Spinal cord (tissue), 10 donors: ENCODE results near the gene HS6ST3. TPM values are rescaled to one million over a fixed set of nuclear protein-coding genes. Genes with fewer than 3 reads are reported as not detected.

Experiments used
- DNase-seq, 6 donors: peaks; one replicate each; pipeline versions ENCODE4 v3.0.0 to v3.0.0-alpha.2; 2013 to 2015; ENCODE audit warnings: low spot score in 6 of 6, low read depth in 4 of 6
- H3K27ac ChIP-seq: one replicate; pipeline ENCODE4 v1.5.1; 2013; ENCODE audit warnings: low read depth, low read length, control low read depth
- H3K27me3 ChIP-seq: one replicate; pipeline ENCODE4 v1.6.1; 2013; ENCODE audit warnings: low read length; ENCODE audit not compliant: control insufficient read depth, insufficient read depth
- H3K36me3 ChIP-seq: one replicate; pipeline ENCODE4 v1.6.1; 2013; ENCODE audit warnings: low read length; ENCODE audit not compliant: control insufficient read depth, insufficient read depth
- H3K4me1 ChIP-seq: one replicate; pipeline ENCODE4 v1.6.1; 2013; ENCODE audit warnings: low read length; ENCODE audit not compliant: control insufficient read depth, insufficient read depth
- H3K4me3 ChIP-seq: one replicate; pipeline ENCODE4 v1.5.1; 2013; ENCODE audit warnings: low read depth, low read length, control low read depth
- H3K9me3 ChIP-seq: one replicate; pipeline ENCODE4 v1.6.1; 2013; ENCODE audit warnings: low read length; ENCODE audit not compliant: control insufficient read depth, insufficient read depth
- WGBS: methylation state at CpG from one replicate; pipeline ENCODE4 v1.1.5; 2013; ENCODE audit warnings: missing lambda C conversion rate; ENCODE audit not compliant: insufficient coverage; 5-methylcytosine and 5-hydroxymethylcytosine counted together
- polyA plus RNA-seq, 2 donors: library from polyadenylated mRNA; unstranded; fragments of 120-200 nt; gene quantifications; one replicate each; pipeline ENCODE4 v1.2.1, GENCODE V29; 2013; ENCODE audit not compliant: insufficient read length in 2 of 2
- total RNA-seq, 2 donors: library from RNA; depleted of rRNA in 1 of 2; stranded (reverse); fragments of 120-200 nt in 1 of 2; fragments of >200 nt in 1 of 2; gene quantifications; one replicate each; pipeline versions ENCODE4 v1.2.3 to v1.2.4, GENCODE V29; 2013 to 2014
- donor health status: healthy.

Gene HS6ST3
- total and polyA plus RNA-seq, 4 donors = 7.7 to 36.2 (median 23.7) TPM

DNA sequence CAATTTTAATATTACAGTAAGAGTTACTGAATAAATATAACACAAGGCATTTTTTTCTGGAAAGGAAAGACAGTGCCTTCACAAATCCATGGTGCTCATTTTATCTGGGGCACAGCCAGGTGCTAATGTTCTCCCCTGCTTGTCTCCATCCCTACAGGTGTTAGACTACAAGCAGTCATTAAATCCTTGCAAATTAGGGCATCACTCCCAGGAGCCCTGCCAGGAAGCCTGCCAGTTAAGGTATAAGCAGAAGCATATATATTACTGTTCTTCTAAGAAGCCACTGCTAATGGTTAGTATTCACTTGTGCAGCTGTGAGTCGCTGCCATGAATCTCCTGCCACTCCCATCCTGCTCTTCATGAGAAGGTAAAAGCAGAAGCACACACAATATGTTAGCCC, 754.7 kb downstream of the HS6ST3 start:
- Histone ChIP-seq H3K27me3 (no peaks in the 10 kb centered on the region), H3K36me3 (no peaks in the 10 kb centered on the region), H3K9me3 (no peaks in the 10 kb centered on the region), H3K27ac (no peak overlapping the region), H3K4me1 (no peaks in the 10 kb centered on the region), H3K4me3 (no peak overlapping the region)
- 75% methylated on average over 1 of the region's 1 CpG for WGBS
- peak in 1 of 6 donors; percentile 61 for DNase-seq

DNA sequence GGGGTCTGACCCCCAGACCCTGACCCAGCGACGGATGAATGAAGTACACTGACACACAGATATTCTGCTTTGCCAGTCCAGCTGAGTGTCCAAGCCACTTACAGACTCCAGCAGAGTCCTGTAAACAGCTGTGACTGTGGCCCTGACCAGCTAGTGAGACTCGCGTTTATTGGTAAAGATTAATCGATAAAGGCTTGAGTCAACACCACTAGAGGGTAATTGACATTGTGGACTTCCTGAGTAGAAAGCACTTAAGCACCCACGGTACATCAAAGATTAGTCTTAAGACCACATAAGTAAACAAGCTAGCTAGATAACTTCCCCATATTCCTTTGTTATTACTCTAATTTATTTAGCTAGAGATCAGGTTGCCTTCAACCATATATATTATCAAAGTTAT, 758.4 kb downstream of the HS6ST3 start:
- Histone ChIP-seq H3K27ac (no peak overlapping the region), H3K36me3 (no peaks in the 10 kb centered on the region), H3K9me3 (no peaks in the 10 kb centered on the region), H3K27me3 (no peaks in the 10 kb centered on the region), H3K4me1 (peaks cover 3% of the 10 kb centered on the region), H3K4me3 (no peak overlapping the region)
- 97% methylated on average over 4 of the region's 6 CpGs for WGBS
- DNase-seq = no peak

DNA sequence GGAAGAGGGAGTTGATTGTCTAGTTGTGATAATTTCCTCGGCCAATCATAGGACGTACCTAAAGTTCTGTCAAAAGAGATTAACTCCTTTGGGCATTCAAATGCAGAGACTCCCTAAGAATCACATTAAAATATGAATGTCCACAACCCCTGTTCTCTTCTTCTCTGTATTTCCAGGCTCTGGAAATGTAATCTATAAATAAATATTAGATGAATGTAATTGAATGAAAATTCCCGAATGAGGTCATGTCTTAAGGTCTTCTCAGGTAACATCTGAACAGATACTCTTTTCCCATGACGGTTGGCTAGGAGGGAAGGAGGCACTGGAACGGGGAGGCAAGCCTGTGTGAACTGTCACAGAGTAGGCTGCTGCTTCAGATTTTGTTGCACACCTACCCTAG, 759.2 kb downstream of the HS6ST3 start:
- DNase-seq = no peak
- H3K4me3 ChIP-seq = no peak overlapping the region
- H3K9me3 ChIP-seq = no peaks in the 10 kb centered on the region
- no peak overlapping the region for H3K27ac ChIP-seq
- H3K4me1 ChIP-seq = peaks cover 3% of the 10 kb centered on the region
- WGBS = no CpG with 5 or more reads among the region's 5 CpGs
- H3K36me3 ChIP-seq = no peaks in the 10 kb centered on the region
- H3K27me3 ChIP-seq = no peaks in the 10 kb centered on the region

DNA sequence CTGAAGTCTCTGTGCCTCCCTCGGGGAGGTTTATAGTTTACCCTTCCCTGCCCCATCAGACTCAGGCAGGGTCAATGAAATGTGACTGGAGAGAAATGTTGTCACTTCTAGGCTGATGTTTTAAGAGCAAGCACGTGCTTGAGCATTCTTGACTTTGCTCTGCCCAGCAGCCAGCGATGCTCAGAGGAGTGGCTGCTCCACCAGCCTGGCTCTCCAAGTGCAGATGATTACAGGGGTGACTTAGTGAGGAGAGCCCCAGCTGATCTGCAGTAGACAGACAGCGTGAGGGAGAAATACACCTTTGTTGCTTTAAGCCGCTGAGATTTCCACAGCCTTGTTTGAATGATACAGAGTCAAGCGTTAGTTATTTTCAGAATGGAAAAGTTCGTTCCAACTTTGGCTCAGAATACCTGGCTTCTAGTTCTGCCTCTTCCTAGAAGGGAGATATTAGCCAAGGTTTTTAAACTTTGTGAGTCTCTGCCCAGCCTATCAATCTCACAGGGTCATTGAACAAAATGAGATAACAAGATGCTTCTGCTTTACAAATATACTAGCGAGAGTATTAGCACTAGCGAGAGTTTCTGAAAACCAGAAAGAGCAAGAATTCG, 760.7 kb downstream of the HS6ST3 start:
- no peaks in the 10 kb centered on the region for H3K9me3 ChIP-seq
- no peaks in the 10 kb centered on the region for H3K36me3 ChIP-seq
- 95% methylated on average over 5 of the region's 10 CpGs for WGBS
- no peaks in the 10 kb centered on the region for H3K27me3 ChIP-seq
- peaks cover 3% of the 10 kb centered on the region for H3K4me1 ChIP-seq
- no peak overlapping the region for H3K4me3 ChIP-seq
- no peak overlapping the region for H3K27ac ChIP-seq
- DNase-seq = no peak

DNA sequence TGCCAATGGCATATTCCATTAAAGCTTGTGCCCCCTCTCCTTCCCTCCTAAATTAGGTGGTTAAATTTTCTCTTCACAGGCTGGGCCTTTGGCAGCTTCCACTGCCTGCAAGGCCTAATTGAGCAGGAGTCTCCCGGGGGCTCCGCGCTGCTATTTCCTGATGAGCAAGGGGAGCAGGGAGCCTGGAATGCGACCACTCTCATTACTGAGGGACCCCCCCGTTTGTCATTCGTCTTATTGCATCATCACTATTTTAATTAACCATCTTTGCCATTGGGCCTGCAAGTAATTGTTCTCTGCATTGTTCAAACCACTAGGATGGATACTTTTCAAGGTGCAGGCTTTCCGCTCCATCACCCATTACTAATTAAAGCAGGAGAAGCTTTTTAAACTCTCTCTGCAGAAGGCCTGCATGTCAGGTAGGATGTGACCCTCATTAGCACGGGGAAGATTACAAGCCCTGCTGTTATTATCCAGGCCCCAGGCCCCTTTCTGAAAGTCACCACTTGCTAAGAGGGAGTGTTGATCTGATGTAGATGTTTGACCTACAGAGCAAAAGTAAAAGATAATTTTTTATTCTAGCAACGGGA, 762.0 kb downstream of the HS6ST3 start:
- Histone ChIP-seq H3K9me3 (no peaks in the 10 kb centered on the region), H3K4me3 (no peak overlapping the region), H3K4me1 (peaks cover 3% of the 10 kb centered on the region), H3K27ac (no peak overlapping the region), H3K27me3 (no peaks in the 10 kb centered on the region), H3K36me3 (no peaks in the 10 kb centered on the region)
- WGBS = 50% methylated on average over 6 of the region's 9 CpGs
- peak in 1 of 6 donors; percentile 87 for DNase-seq

DNA sequence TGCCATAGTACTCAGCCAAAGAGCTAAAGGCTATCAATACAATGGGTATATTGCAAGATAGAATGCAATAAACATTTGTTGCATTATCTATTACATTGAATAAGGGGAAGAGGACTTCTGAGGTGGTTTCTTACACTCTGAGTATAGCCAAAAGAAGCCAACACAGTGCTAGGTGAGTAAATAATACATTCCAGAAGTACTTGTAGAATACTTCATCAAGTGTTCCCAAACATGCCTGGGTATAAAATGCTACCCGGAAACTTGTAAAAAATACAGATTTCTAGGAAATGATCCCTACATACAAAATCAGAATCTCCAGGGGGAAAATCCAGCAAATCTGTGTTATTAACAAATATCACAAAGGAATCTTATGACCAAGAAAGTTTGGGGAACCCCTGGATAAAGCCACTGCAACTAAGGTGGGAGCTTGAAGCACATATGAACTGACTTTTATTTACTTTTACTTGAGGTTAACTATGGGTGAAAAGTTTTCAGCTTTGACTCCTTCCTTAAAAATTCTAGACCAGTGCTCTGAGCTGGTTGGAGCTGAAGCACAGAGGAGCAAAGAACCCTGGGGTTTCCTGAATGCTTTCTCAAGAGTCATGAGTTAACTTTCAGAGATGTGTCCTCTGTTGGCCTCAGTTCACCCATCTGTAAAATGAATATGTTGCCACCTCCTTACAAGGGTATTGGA, 768.4 kb downstream of the HS6ST3 start:
- Histone ChIP-seq H3K27ac (no peak overlapping the region), H3K4me3 (no peak overlapping the region), H3K36me3 (no peaks in the 10 kb centered on the region), H3K4me1 (no peaks in the 10 kb centered on the region), H3K27me3 (no peaks in the 10 kb centered on the region), H3K9me3 (no peaks in the 10 kb centered on the region)
- DNase-seq = no peak
- no CpG with 5 or more reads among the region's 1 CpG for WGBS

DNA sequence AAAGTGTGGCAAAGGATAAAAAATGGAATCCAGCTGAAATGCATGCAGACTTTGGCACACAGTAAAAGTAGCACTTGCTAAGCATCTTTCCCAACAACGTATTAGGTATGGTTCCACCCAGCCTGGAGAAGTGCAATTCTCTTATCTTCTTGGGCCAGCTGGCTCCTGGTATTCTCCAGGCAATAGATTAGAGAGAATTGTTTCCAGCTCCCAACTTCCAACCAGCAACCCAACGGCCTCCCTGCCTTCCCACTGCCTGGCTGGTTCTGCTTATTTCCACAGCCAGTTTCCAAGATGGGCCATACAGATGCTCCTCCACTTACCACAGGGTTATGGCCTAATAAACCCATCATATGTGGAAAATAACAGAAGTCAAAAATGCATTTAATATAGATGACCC, 771.0 kb downstream of the HS6ST3 start:
- DNase-seq = peak in 1 of 6 donors; percentile 29
- H3K27ac ChIP-seq = no peak overlapping the region
- no peaks in the 10 kb centered on the region for H3K4me1 ChIP-seq
- H3K9me3 ChIP-seq = peaks cover 2% of the 10 kb centered on the region
- no peak overlapping the region for H3K4me3 ChIP-seq
- no peaks in the 10 kb centered on the region for H3K27me3 ChIP-seq
- H3K36me3 ChIP-seq = no peaks in the 10 kb centered on the region
- WGBS = no CpG with 5 or more reads among the region's 2 CpGs

DNA sequence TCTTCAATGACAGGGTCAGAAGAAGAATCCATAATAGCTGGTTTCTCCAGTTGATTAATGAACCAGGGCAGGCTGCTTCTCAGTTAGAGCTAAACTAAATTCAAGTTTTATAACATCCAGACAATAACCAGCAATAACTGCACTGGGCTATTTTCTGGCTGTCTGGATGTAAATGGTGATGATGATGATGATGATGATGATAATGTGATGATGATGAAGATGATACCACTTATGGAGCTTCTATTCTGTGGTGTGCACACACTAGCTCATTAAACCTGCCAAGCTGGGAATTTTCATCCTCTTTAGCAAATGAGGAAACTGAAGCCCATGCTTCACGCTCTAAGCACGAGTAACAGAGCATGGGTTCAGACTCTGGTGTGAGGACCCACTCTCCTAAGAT, 772.2 kb downstream of the HS6ST3 start:
- WGBS = no CpG with 5 or more reads among the region's 2 CpGs
- H3K9me3 ChIP-seq = peaks cover 2% of the 10 kb centered on the region
- H3K4me3 ChIP-seq = no peak overlapping the region
- H3K4me1 ChIP-seq = no peaks in the 10 kb centered on the region
- H3K27me3 ChIP-seq = no peaks in the 10 kb centered on the region
- no peak overlapping the region for H3K27ac ChIP-seq
- DNase-seq = no peak
- H3K36me3 ChIP-seq = no peaks in the 10 kb centered on the region

DNA sequence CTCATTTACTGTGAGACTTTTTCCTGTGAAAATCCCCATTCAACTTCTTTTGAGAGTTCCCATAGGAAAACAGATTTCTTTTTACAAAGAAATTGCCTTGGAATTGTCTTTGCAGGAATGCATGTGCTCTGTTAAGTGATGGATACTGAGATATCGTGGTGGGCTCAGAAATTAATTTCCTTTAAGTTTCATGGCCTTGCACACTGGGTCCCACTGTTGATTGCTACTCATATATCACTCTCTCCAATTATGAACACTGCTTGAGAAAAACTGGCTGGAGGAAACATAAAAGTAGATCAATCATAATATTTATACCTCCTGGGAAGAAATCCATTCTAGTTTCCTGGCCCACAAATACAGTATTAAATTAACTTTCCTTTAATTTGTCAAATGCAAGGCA, 773.1 kb downstream of the HS6ST3 start:
- H3K4me3 ChIP-seq = no peak overlapping the region
- peak in 1 of 6 donors; percentile 80 for DNase-seq
- no CpG with 5 or more reads among the region's 1 CpG for WGBS
- H3K9me3 ChIP-seq = peaks cover 2% of the 10 kb centered on the region
- H3K27ac ChIP-seq = no peak overlapping the region
- no peaks in the 10 kb centered on the region for H3K27me3 ChIP-seq
- no peaks in the 10 kb centered on the region for H3K4me1 ChIP-seq
- no peaks in the 10 kb centered on the region for H3K36me3 ChIP-seq

DNA sequence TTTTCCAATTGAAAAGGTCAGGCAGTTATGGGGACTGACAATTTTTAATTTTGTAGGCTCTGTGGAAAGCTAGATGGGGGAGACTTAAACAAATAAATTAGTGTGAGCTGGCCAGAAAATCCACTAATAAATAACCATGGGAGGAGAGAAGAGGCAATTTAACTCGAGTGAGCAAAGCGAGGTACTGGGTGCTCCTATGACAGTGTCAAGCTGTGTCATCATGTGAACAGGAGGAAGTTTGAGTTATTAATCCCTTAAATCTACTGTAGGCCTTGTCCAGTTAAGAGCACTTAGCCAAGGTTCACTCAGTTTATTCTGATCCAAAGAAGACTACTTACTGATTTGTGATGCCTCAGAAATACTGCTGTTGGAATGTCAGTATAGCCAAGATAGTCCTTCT, 781.6 kb downstream of the HS6ST3 start:
- WGBS = no CpG with 5 or more reads among the region's 2 CpGs
- H3K27ac ChIP-seq = no peak overlapping the region
- no peaks in the 10 kb centered on the region for H3K4me1 ChIP-seq
- H3K9me3 ChIP-seq = no peaks in the 10 kb centered on the region
- no peaks in the 10 kb centered on the region for H3K27me3 ChIP-seq
- no peak for DNase-seq
- no peaks in the 10 kb centered on the region for H3K36me3 ChIP-seq
- no peak overlapping the region for H3K4me3 ChIP-seq
